Measurements from ENCODE around the gene PIP4K2A.

- TF ChIP-seq, protein P1, sequence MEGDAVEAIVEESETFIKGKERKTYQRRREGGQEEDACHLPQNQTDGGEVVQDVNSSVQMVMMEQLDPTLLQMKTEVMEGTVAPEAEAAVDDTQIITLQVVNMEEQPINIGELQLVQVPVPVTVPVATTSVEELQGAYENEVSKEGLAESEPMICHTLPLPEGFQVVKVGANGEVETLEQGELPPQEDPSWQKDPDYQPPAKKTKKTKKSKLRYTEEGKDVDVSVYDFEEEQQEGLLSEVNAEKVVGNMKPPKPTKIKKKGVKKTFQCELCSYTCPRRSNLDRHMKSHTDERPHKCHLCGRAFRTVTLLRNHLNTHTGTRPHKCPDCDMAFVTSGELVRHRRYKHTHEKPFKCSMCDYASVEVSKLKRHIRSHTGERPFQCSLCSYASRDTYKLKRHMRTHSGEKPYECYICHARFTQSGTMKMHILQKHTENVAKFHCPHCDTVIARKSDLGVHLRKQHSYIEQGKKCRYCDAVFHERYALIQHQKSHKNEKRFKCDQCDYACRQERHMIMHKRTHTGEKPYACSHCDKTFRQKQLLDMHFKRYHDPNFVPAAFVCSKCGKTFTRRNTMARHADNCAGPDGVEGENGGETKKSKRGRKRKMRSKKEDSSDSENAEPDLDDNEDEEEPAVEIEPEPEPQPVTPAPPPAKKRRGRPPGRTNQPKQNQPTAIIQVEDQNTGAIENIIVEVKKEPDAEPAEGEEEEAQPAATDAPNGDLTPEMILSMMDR (IDR thresholded peaks at IDR 0.05): no peak
- TF ChIP-seq EP300 (IDR thresholded peaks at IDR 0.05): no peak
Measured at GRCh38 chr10:22649994-22650393, 64.4 kb downstream of the PIP4K2A start.
